GM23338 (cell line): ENCODE data around the gene TMEM273. TPM values are rescaled to one million over a fixed set of nuclear protein-coding genes. Genes with fewer than 3 reads are reported as not detected.

Source experiments
- ATAC-seq: fragments of 200-7000 bp; cut with Tn5 transposase; 3 replicates; pipeline ENCODE4 v1.9.1; 2020
- DNase-seq: peaks from one replicate; pipeline ENCODE4 v3.0.0-alpha.2; 2015; ENCODE audit warnings: low spot score
- H2AFZ ChIP-seq: fragments of 200-600 bp; sonication (generic); 2 replicates; pipeline ENCODE4 v1.8.0; 2016; ENCODE audit warnings: antibody characterized with exemption, mild to moderate bottlenecking, moderate library complexity
- H3F3A ChIP-seq: fragments of 200-600 bp; sonication (generic); replicated peaks from 2 replicates; pipeline ENCODE4 v1.8.0; 2017; ENCODE audit warnings: antibody characterized with exemption, mixed run types, low read depth
- H3K27ac ChIP-seq: fragments of 200-600 bp; sonication (generic); 2 replicates; pipeline ENCODE4 v1.6.1; 2016; ENCODE audit warnings: low read depth
- H3K27me3 ChIP-seq: fragments of 200-600 bp; sonication (generic); 2 replicates; pipeline ENCODE4 v1.8.0; 2016; ENCODE audit warnings: mild to moderate bottlenecking, mixed run types, moderate library complexity; ENCODE audit not compliant: insufficient read depth
- H3K36me3 ChIP-seq: fragments of 200-600 bp; sonication (generic); 2 replicates; pipeline ENCODE4 v1.8.0; 2016; ENCODE audit warnings: mild to moderate bottlenecking; ENCODE audit not compliant: insufficient read depth
- H3K4me1 ChIP-seq: fragments of 200-600 bp; sonication (generic); 2 replicates; pipeline ENCODE4 v1.8.0; 2016; ENCODE audit warnings: mild to moderate bottlenecking, moderate library complexity; ENCODE audit not compliant: insufficient read depth
- H3K4me2 ChIP-seq: fragments of 200-600 bp; sonication (generic); 2 replicates; pipeline ENCODE4 v1.7.1; 2017; ENCODE audit warnings: mixed run types
- H3K4me3 ChIP-seq: fragments of 200-600 bp; sonication (generic); 2 replicates; pipeline ENCODE4 v1.6.1; 2016; ENCODE audit warnings: mixed run types
- H3K79me2 ChIP-seq: fragments of 200-600 bp; sonication (generic); replicated peaks from 2 replicates; pipeline ENCODE4 v1.8.0; 2017; ENCODE audit warnings: mild to moderate bottlenecking; ENCODE audit not compliant: insufficient read depth
- H3K9me2 ChIP-seq: fragments of 200-600 bp; sonication (generic); 2 replicates; pipeline ENCODE4 v1.8.0; 2017; ENCODE audit not compliant: insufficient read depth
- H4K20me1 ChIP-seq: fragments of 200-600 bp; sonication (generic); replicated peaks from 2 replicates; pipeline ENCODE4 v1.8.0; 2017; ENCODE audit warnings: mild to moderate bottlenecking; ENCODE audit not compliant: insufficient read depth
- H3K27ac Mint-ChIP-seq: 2 replicates; pipeline ENCODE4 v1.8.0; 2020; ENCODE audit warnings: inconsistent platforms, mild to moderate bottlenecking, moderate library complexity, mixed read lengths
- H3K27me3 Mint-ChIP-seq: 3 replicates; pipeline ENCODE4 v1.8.0; 2022; ENCODE audit warnings: low read depth, mild to moderate bottlenecking, moderate library complexity, mixed read lengths, inconsistent platforms; ENCODE audit not compliant: insufficient read depth, poor library complexity
- H3K36me3 Mint-ChIP-seq: 3 replicates; pipeline ENCODE4 v1.8.0; 2021; ENCODE audit warnings: low read depth, mild to moderate bottlenecking, inconsistent platforms, moderate library complexity, mixed read lengths
- H3K4me1 Mint-ChIP-seq: 3 replicates; pipeline ENCODE4 v1.8.0; 2020; ENCODE audit warnings: mild to moderate bottlenecking, inconsistent platforms, mixed read lengths
- H3K4me3 Mint-ChIP-seq: 3 replicates; pipeline ENCODE4 v1.8.0; 2021; ENCODE audit warnings: moderate library complexity, mild to moderate bottlenecking, inconsistent platforms, mixed read lengths
- H3K9me3 Mint-ChIP-seq: 3 replicates; pipeline ENCODE4 v1.8.0; 2020; ENCODE audit warnings: moderate library complexity, mild to moderate bottlenecking, inconsistent platforms, mixed read lengths
- CREB1 ChIP-seq: fragments of 250-450 bp; sonication (Bioruptor Pico); IDR thresholded peaks from 2 replicates; pipeline ENCODE4 v1.5.0; 2020; ENCODE audit warnings: low read depth, mild to moderate bottlenecking, moderate library complexity
- ETS1 ChIP-seq: IDR thresholded peaks from 2 replicates; pipeline ENCODE4 v1.6.1; 2016; ENCODE audit warnings: antibody characterized with exemption
- EZH2 ChIP-seq: fragments of 200-600 bp; sonication (generic); IDR thresholded peaks from one replicate; pipeline ENCODE4 v1.8.0; 2017; ENCODE audit warnings: antibody characterized with exemption, mild to moderate bottlenecking, low read depth; ENCODE audit not compliant: unreplicated experiment
- EZH2phosphoT487 ChIP-seq: fragments of 200-600 bp; sonication (generic); IDR thresholded peaks from one replicate; pipeline ENCODE4 v1.8.1; 2018; ENCODE audit warnings: antibody characterized with exemption; ENCODE audit not compliant: unreplicated experiment
- JUNB ChIP-seq: IDR thresholded peaks from one replicate; pipeline ENCODE4 v1.6.1; 2016; ENCODE audit warnings: antibody characterized with exemption; ENCODE audit not compliant: unreplicated experiment
- NANOG ChIP-seq: IDR thresholded peaks from 2 replicates; pipeline ENCODE4 v1.6.1; 2016; ENCODE audit warnings: antibody characterized with exemption, borderline replicate concordance
- POLR2AphosphoS5 ChIP-seq: IDR thresholded peaks from 2 replicates; pipeline ENCODE4 v1.6.1; 2016; ENCODE audit warnings: antibody characterized with exemption, low read depth
- STAT1 ChIP-seq: IDR thresholded peaks from one replicate; pipeline ENCODE4 v1.6.1; 2016; ENCODE audit warnings: antibody characterized with exemption; ENCODE audit not compliant: unreplicated experiment
- ZNF114 ChIP-seq: fragments of 250-450 bp; sonication (Bioruptor Pico); IDR thresholded peaks from 2 replicates; pipeline ENCODE4 v1.5.0; 2020; ENCODE audit warnings: mild to moderate bottlenecking, moderate library complexity
- ZNF331 ChIP-seq: fragments of 250-450 bp; sonication (Bioruptor Pico); IDR thresholded peaks from 2 replicates; pipeline ENCODE4 v1.5.0; 2020; ENCODE audit warnings: low read depth, mild to moderate bottlenecking, moderate library complexity
- ZNF462 ChIP-seq: fragments of 250-450 bp; sonication (Bioruptor Pico); IDR thresholded peaks from 2 replicates; pipeline ENCODE4 v1.5.0; 2020; ENCODE audit warnings: mild to moderate bottlenecking, moderate library complexity
- polyA plus RNA-seq: library from polyadenylated mRNA; unstranded; fragments of >200 nt; fragmentation: Nextera tagmentation; extraction: Ambion mirVana; gene quantifications from 2 replicates; pipeline ENCODE4 v1.2.1, GENCODE V29; 2016
- total RNA-seq: library from RNA; depleted of rRNA; stranded (reverse); fragments of >200 nt; shearing (Covaris generic); gene quantifications from 2 replicates; pipeline ENCODE4 v1.2.3, GENCODE V29; 2014
- TF ChIP-seq, protein P1 (sequence below), 2 experiments: fragments of 200-600 bp in 1 of 2; sonication (generic) in 1 of 2; conservative IDR thresholded peaks; 2 replicates each; pipeline versions ENCODE4 v1.5.1 to v1.6.1; 2016 to 2017; ENCODE audit warnings: antibody characterized with exemption in 2 of 2, low read depth in 2 of 2, mild to moderate bottlenecking in 2 of 2, moderate library complexity in 1 of 2
- TF ChIP-seq, protein P2 (sequence below): IDR thresholded peaks from one replicate; pipeline ENCODE4 v1.6.1; 2018; ENCODE audit warnings: antibody characterized with exemption; ENCODE audit not compliant: unreplicated experiment

The TMEM273 gene
- total and polyA plus RNA-seq, 2 experiments from 2014 or later, result not detected

GRCh38 chr10:49182776-49183175 lies 5.4 kb downstream of the TMEM273 start:
- Histone ChIP-seq H2AFZ (no peak overlapping the region), H3K4me3 (no peak overlapping the region), H3K4me2 (no peak overlapping the region), H3F3A (no peaks in the 10 kb centered on the region), H4K20me1 (no peaks in the 10 kb centered on the region), H3K79me2 (no peaks in the 10 kb centered on the region), H3K4me1 (no peaks in the 10 kb centered on the region), H3K27ac (no peak overlapping the region), H3K9me2 (no peaks in the 10 kb centered on the region), H3K36me3 (no peaks in the 10 kb centered on the region), H3K27me3 (no peaks in the 10 kb centered on the region)
- H3K4me3 Mint-ChIP-seq, result no peak overlapping the region
- H3K9me3 Mint-ChIP-seq, result no peaks in the 10 kb centered on the region
- H3K4me1 Mint-ChIP-seq, result peaks cover 4% of the 10 kb centered on the region; the same call in 2 of the 3 replicates
- no peak for DNase-seq
- H3K36me3 Mint-ChIP-seq, result no peaks in the 10 kb centered on the region
- no peak for ATAC-seq
- H3K27me3 Mint-ChIP-seq, result peaks cover 3% of the 10 kb centered on the region
- H3K27ac Mint-ChIP-seq, result no peak overlapping the region
- TF ChIP-seq ZNF114 (CRISPR knock-in tag) (no peak), ZNF462 (CRISPR knock-in tag) (no peak), ETS1 (no peak), EZH2 (no peak), JUNB (no peak), NANOG (no peak), CREB1 (CRISPR knock-in tag) (no peak), ZNF331 (no peak), EZH2phosphoT487 (no peak), STAT1 (no peak), POLR2AphosphoS5 (no peak)
- TF ChIP-seq, protein P1, sequence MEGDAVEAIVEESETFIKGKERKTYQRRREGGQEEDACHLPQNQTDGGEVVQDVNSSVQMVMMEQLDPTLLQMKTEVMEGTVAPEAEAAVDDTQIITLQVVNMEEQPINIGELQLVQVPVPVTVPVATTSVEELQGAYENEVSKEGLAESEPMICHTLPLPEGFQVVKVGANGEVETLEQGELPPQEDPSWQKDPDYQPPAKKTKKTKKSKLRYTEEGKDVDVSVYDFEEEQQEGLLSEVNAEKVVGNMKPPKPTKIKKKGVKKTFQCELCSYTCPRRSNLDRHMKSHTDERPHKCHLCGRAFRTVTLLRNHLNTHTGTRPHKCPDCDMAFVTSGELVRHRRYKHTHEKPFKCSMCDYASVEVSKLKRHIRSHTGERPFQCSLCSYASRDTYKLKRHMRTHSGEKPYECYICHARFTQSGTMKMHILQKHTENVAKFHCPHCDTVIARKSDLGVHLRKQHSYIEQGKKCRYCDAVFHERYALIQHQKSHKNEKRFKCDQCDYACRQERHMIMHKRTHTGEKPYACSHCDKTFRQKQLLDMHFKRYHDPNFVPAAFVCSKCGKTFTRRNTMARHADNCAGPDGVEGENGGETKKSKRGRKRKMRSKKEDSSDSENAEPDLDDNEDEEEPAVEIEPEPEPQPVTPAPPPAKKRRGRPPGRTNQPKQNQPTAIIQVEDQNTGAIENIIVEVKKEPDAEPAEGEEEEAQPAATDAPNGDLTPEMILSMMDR (conservative IDR thresholded peaks at IDR 0.05; ENCODE audit: low read depth in 2 of 2), result no peak
- TF ChIP-seq, protein P2, sequence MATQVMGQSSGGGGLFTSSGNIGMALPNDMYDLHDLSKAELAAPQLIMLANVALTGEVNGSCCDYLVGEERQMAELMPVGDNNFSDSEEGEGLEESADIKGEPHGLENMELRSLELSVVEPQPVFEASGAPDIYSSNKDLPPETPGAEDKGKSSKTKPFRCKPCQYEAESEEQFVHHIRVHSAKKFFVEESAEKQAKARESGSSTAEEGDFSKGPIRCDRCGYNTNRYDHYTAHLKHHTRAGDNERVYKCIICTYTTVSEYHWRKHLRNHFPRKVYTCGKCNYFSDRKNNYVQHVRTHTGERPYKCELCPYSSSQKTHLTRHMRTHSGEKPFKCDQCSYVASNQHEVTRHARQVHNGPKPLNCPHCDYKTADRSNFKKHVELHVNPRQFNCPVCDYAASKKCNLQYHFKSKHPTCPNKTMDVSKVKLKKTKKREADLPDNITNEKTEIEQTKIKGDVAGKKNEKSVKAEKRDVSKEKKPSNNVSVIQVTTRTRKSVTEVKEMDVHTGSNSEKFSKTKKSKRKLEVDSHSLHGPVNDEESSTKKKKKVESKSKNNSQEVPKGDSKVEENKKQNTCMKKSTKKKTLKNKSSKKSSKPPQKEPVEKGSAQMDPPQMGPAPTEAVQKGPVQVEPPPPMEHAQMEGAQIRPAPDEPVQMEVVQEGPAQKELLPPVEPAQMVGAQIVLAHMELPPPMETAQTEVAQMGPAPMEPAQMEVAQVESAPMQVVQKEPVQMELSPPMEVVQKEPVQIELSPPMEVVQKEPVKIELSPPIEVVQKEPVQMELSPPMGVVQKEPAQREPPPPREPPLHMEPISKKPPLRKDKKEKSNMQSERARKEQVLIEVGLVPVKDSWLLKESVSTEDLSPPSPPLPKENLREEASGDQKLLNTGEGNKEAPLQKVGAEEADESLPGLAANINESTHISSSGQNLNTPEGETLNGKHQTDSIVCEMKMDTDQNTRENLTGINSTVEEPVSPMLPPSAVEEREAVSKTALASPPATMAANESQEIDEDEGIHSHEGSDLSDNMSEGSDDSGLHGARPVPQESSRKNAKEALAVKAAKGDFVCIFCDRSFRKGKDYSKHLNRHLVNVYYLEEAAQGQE, result no peak
